Bronchial epithelial cell (primary cell): ENCODE data around the gene RPL28. TPM values are rescaled to one million over a fixed set of nuclear protein-coding genes. Genes with fewer than 3 reads are reported as not detected.

Experiments
- DNase-seq: peaks from one replicate; pipeline ENCODE4 v3.0.0-alpha.2; 2010; ENCODE audit warnings: low read depth
- FAIRE-seq: peaks from 2 replicates; lab custom pipeline; 2011; peaks lifted over from hg19 to GRCh38; lab: Jason Lieb, UNC
- H3K27me3 ChIP-seq: 2 replicates; pipeline ENCODE4 v1.5.1; 2011; ENCODE audit warnings: low read length; ENCODE audit not compliant: control insufficient read depth, insufficient read depth
- H3K36me3 ChIP-seq: 2 replicates; pipeline ENCODE4 v1.5.1; 2011; ENCODE audit warnings: low read length; ENCODE audit not compliant: control insufficient read depth, insufficient read depth
- H3K4me3 ChIP-seq: 2 replicates; pipeline ENCODE4 v1.5.1; 2011; ENCODE audit warnings: mild to moderate bottlenecking, low read depth, low read length, control low read depth
- total RNA-seq: library from RNA; depleted of rRNA; stranded (reverse); fragments of >200 nt; gene quantifications from 2 replicates; pipeline ENCODE4 v1.2.1, GENCODE V29; 2014
- TF ChIP-seq, protein P1 (sequence below): IDR thresholded peaks from 2 replicates; pipeline ENCODE4 v1.5.1; 2011; ENCODE audit warnings: mild to moderate bottlenecking, moderate library complexity, low read length, control low read depth, inconsistent platforms; ENCODE audit not compliant: insufficient read depth, severe bottlenecking

Gene RPL28
- total RNA-seq, 1 donor from 2014 or later = 603 TPM

DNA sequence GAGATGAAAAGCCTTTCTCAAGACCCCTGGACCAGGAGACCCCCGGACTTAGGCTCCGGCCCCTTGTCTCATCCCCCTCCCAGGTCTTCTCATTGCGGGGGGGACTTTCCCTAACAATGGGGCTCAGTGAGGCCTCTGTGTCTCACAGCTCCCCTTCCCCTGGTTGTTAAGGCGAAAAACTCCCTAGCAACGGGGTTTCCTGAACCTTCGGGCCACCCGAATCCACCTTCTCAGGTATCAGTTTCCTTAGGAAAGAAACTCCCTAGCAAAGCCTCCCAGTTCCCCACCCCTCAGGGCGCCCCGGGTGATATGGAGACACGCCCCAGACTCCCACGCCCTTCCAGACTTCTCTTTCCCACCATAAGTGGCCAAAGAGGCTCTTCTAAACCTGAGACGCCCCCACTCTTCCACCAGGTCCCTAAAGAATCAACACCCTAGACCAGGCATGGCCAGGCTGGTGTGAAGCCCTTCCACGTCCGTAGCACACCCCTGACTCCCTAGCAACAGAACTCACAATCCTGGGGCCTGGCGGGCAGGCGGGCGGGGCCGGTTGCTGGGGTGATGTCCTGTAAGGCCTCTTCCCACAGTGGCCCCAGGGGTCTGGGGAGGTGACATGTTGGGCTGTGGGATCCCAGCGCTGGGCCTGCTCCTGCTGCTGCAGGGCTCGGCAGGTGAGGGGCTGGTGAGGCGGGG is 9.3 kb upstream of the RPL28 start, which contains the start of gene TMEM190:
Gene TMEM190 (plus strand): TSS at position 586 of the 693 bp plus-strand sequence. CDS start 28 bp downstream, at position 614.
- TF ChIP-seq, protein P1, sequence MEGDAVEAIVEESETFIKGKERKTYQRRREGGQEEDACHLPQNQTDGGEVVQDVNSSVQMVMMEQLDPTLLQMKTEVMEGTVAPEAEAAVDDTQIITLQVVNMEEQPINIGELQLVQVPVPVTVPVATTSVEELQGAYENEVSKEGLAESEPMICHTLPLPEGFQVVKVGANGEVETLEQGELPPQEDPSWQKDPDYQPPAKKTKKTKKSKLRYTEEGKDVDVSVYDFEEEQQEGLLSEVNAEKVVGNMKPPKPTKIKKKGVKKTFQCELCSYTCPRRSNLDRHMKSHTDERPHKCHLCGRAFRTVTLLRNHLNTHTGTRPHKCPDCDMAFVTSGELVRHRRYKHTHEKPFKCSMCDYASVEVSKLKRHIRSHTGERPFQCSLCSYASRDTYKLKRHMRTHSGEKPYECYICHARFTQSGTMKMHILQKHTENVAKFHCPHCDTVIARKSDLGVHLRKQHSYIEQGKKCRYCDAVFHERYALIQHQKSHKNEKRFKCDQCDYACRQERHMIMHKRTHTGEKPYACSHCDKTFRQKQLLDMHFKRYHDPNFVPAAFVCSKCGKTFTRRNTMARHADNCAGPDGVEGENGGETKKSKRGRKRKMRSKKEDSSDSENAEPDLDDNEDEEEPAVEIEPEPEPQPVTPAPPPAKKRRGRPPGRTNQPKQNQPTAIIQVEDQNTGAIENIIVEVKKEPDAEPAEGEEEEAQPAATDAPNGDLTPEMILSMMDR = no peak
- Histone ChIP-seq H3K27me3 (peaks cover 5% of the 10 kb centered on the region), H3K36me3 (no peaks in the 10 kb centered on the region), H3K4me3 (no peak within 1 kb of the TSS)
- no peak for DNase-seq
- FAIRE-seq = no peak

DNA sequence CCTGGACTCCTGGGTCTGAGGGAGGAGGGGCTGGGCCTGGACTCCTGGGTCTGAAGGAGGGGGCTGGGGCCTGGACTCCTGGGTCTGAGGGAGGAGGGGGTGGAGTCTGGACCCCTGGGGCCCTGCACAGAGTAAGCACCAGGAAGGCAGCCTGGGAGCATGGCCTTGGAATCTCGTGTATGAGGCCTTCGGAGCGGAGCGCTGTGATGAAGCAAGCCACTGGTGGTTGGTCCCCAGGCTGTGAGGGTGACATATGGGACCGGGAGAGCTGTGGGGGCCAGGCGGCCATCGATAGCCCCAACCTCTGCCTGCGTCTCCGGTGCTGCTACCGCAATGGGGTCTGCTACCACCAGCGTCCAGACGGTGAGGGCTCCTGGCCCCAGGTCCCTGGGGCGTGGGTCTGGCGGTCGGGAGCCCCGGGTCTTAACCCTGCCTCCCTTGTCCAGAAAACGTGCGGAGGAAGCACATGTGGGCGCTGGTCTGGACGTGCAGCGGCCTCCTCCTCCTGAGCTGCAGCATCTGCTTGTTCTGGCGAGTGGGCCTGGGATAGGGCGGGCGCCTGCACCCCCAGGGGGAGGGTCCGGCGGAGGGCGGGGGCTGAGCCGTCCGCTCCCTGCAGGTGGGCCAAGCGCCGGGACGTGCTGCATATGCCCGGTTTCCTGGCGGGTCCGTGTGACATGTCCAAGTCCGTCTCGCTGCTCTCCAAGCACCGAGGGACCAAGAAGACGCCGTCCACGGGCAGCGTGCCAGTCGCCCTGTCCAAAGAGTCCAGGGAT is 8.2 kb upstream of the RPL28 start:
- no peak for DNase-seq
- TF ChIP-seq, protein P1 = no peak
- no peak for FAIRE-seq
- peaks cover 3% of the 10 kb centered on the region for H3K27me3 ChIP-seq
- H3K4me3 ChIP-seq = no peak overlapping the region
- H3K36me3 ChIP-seq = no peaks in the 10 kb centered on the region

DNA sequence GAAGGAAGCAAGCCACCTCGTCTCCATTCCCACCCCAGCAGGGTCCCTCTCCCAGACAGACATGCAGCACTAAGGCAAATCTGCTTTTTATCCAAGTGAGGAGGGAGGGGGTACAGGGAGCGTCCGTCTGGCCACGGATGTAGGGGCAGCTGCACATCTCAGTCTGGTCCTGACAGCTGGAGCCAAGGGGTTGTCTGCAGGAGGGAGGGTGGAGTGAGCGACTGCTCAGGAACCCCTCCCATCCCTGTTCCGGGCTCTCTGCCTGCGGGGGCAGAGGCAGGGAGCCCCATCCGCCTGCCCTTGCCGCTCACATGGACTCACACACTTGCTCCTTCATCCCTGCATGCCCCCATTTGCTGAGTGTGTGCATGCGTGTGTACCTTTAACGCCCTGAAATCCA is 6.6 kb upstream of the RPL28 start:
- FAIRE-seq (no peak), DNase-seq (no peak)
- TF ChIP-seq, protein P1 = no peak
- Histone ChIP-seq H3K27me3 (peaks cover 3% of the 10 kb centered on the region), H3K36me3 (no peaks in the 10 kb centered on the region), H3K4me3 (no peak overlapping the region)

DNA sequence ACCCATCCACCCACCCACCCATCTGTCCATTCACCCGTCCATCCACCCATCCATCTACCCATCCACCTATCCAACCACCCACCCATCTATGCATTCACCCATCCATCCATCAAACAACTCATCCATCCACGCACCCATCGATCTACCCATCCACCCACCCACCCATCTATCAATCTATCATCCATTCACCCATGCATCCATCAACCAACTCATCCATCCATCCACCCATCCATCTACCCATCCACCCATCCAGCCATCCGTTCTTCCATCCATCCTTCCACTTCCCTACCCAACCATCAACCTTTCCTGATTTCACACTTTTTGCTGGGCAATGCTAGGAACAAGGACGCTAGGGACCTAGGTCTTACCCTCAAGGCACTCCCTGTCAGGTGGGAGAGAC is 3.7 kb upstream of the RPL28 start:
- TF ChIP-seq, protein P1 = no peak
- Histone ChIP-seq H3K36me3 (peaks cover 6% of the 10 kb centered on the region), H3K4me3 (no peak overlapping the region), H3K27me3 (no peaks in the 10 kb centered on the region)
- FAIRE-seq = no peak
- DNase-seq = no peak

DNA sequence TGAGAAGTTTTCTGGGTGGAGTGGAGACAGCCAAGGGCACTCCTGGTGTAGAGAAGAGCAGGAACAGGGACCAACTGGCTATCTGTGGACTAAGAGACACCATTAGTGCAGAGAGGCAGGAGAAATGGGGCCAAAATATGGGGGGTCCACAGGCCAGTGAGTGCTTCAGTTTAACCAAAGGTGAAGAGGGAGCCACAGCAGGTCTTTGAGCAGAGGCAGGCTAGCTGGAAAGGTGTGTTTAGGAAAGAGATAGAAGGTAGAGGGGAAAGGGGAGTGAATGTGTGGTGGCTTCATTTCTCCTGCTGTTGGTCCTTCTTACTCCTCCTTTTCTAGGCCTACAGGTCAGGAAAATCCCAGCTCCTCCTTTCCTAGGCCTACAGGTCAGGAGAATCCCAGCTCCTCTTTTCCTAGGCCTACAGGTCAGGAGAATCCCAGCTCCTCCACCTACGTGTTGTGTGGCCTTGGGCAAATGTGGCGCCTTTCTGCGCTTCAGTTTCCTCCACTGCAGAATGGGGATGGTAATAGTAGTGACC is 3.1 kb upstream of the RPL28 start:
- FAIRE-seq = no peak
- Histone ChIP-seq H3K4me3 (no peak overlapping the region), H3K27me3 (no peaks in the 10 kb centered on the region), H3K36me3 (peaks cover 12% of the 10 kb centered on the region)
- TF ChIP-seq, protein P1 = no peak
- DNase-seq = no peak
